Esophagus squamous epithelium (tissue), 4 donors: ENCODE results near the gene KCNK18.

Source experiments
- POLR2A ChIP-seq, 4 donors: fragments of 450-650 bp; IDR thresholded peaks; one replicate each; pipeline ENCODE4 v1.6.1; 2017; ENCODE audit warnings: antibody characterized with exemption in 4 of 4, mild to moderate bottlenecking in 4 of 4, moderate library complexity in 3 of 4
- TF ChIP-seq, protein P1 (sequence below), 6 experiments: fragments of 450-650 bp in 4 of 6; fragments of 200-600 bp in 2 of 6; sonication (generic) in 2 of 6; IDR thresholded peaks; one replicate each; pipeline ENCODE4 v1.5.1; 2016 to 2019; ENCODE audit warnings: antibody characterized with exemption in 6 of 6, mild to moderate bottlenecking in 4 of 6, moderate library complexity in 4 of 6

DNA sequence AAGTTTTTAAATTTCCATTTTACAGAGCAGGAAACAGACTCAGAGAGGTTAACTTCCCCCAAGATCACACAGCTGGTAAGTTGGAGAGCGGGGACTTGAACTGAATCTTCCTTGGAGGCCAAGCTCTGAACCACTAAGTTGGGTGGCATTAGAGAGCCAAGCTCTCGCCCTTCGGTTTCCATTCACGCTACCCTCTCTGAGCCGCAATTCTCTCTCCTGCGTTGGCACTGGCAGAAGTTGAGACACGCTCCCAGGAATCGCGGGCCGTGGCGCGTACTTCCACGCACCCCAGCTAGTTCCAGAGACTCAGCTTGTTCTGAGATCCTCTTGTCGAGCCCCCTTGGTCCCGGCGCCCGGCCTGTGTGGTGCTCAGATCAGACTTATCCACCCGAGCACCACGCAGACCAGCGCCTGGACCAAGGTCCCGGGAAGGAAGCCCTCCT, 29.9 kb upstream of the KCNK18 start:
- TF ChIP-seq, protein P1, sequence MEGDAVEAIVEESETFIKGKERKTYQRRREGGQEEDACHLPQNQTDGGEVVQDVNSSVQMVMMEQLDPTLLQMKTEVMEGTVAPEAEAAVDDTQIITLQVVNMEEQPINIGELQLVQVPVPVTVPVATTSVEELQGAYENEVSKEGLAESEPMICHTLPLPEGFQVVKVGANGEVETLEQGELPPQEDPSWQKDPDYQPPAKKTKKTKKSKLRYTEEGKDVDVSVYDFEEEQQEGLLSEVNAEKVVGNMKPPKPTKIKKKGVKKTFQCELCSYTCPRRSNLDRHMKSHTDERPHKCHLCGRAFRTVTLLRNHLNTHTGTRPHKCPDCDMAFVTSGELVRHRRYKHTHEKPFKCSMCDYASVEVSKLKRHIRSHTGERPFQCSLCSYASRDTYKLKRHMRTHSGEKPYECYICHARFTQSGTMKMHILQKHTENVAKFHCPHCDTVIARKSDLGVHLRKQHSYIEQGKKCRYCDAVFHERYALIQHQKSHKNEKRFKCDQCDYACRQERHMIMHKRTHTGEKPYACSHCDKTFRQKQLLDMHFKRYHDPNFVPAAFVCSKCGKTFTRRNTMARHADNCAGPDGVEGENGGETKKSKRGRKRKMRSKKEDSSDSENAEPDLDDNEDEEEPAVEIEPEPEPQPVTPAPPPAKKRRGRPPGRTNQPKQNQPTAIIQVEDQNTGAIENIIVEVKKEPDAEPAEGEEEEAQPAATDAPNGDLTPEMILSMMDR (IDR thresholded peaks at IDR 0.05) = no peak
- no peak for TF ChIP-seq POLR2A (IDR thresholded peaks at IDR 0.05)
